ENCODE data around the gene TEX14. TPM values are rescaled to one million over a fixed set of nuclear protein-coding genes. Genes with fewer than 3 reads are reported as not detected.

Gene TEX14
- polyA plus RNA-seq, 1 donor (not counting 4 experiments of a cell fraction or from before 2014, with no cell fraction given): 0.16 TPM

DNA sequence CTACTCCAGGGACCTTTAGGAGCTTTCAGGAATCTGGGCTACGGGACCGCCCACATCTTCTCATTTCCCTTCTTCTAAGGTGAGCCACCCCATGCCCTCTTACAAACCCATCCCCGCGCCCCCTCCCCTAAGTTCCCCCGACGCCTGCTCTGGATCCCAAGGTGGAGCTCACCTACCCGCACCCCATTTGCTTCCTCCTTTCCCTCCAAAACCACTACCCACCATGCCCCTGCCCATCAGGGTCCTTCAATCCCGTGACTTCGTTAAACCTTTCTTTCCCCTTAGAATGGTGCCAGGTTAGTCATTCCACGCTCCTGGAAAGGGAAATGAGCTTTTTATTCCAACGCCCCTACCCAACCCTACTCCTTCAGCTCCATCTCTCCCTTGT is 177.1 kb downstream of the TEX14 start:
- Histone ChIP-seq H3K36me3 (ENCODE audit: control insufficient read depth in 2 of 2, extremely low read depth in 1 of 2, insufficient read depth in 2 of 2, low read length in 2 of 2) (peaks cover 8 to 26% of the 10 kb centered on the region in 2 experiments), H3K9me3 (ENCODE audit: control insufficient read depth, low read depth, low read length) (no peaks in the 10 kb centered on the region), H3K9ac (ENCODE audit: control insufficient read depth, extremely low read depth, insufficient read depth, low read length) (peak overlapping the region; percentile 76), H3K27me3 (ENCODE audit: control insufficient read depth, extremely low read depth, insufficient read depth, low read length) (no peaks in the 10 kb centered on the region), H3K4me2 (ENCODE audit: control insufficient read depth, extremely low read depth, insufficient read depth, low read depth, low read length) (peak overlapping the region; percentile 91), H3K79me2 (ENCODE audit: control insufficient read depth, insufficient read depth, low read length) (peaks cover 3% of the 10 kb centered on the region), H3K4me3 (ENCODE audit: control insufficient read depth in 2 of 3, extremely low read depth in 1 of 3, insufficient read depth in 2 of 3, low read depth in 1 of 3, low read length in 3 of 3) (peak overlapping the region; percentile 71 to 91 (median 79)), H2AFZ (ENCODE audit: control insufficient read depth, low read length) (peak overlapping the region; percentile 61), H3K27ac (ENCODE audit: control insufficient read depth, insufficient read depth, low read length) (no peak overlapping the region), H3K4me1 (ENCODE audit: control insufficient read depth, extremely low read depth, insufficient read depth, low read length) (peaks cover 28% of the 10 kb centered on the region), H4K20me1 (ENCODE audit: control insufficient read depth, extremely low read depth, insufficient read depth, low read length) (no peaks in the 10 kb centered on the region), H3K9me1 (ENCODE audit: control insufficient read depth, extremely low read depth, insufficient read depth, low read length) (no peaks in the 10 kb centered on the region)
- FAIRE-seq (no peak), DNase-seq (ENCODE audit: low read depth, low spot score) (no peak)
- TF ChIP-seq, protein P1, sequence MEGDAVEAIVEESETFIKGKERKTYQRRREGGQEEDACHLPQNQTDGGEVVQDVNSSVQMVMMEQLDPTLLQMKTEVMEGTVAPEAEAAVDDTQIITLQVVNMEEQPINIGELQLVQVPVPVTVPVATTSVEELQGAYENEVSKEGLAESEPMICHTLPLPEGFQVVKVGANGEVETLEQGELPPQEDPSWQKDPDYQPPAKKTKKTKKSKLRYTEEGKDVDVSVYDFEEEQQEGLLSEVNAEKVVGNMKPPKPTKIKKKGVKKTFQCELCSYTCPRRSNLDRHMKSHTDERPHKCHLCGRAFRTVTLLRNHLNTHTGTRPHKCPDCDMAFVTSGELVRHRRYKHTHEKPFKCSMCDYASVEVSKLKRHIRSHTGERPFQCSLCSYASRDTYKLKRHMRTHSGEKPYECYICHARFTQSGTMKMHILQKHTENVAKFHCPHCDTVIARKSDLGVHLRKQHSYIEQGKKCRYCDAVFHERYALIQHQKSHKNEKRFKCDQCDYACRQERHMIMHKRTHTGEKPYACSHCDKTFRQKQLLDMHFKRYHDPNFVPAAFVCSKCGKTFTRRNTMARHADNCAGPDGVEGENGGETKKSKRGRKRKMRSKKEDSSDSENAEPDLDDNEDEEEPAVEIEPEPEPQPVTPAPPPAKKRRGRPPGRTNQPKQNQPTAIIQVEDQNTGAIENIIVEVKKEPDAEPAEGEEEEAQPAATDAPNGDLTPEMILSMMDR (optimal IDR thresholded peaks at IDR 0.05 in 1 of 3, IDR thresholded peaks at IDR 0.05 in 1 of 3, conservative IDR thresholded peaks at IDR 0.05 in 1 of 3; ENCODE audit: extremely low read depth in 1 of 3, insufficient read depth in 2 of 3, low read length in 3 of 3): no peak
- TF ChIP-seq EZH2 (IDR thresholded peaks at IDR 0.05; ENCODE audit: low read length): no peak
- dilution Hi-C loops (cut with MboI; ENCODE audit: extremely low pct_ligation_motif_present, low sequenced_read_pairs): no loop called here

DNA sequence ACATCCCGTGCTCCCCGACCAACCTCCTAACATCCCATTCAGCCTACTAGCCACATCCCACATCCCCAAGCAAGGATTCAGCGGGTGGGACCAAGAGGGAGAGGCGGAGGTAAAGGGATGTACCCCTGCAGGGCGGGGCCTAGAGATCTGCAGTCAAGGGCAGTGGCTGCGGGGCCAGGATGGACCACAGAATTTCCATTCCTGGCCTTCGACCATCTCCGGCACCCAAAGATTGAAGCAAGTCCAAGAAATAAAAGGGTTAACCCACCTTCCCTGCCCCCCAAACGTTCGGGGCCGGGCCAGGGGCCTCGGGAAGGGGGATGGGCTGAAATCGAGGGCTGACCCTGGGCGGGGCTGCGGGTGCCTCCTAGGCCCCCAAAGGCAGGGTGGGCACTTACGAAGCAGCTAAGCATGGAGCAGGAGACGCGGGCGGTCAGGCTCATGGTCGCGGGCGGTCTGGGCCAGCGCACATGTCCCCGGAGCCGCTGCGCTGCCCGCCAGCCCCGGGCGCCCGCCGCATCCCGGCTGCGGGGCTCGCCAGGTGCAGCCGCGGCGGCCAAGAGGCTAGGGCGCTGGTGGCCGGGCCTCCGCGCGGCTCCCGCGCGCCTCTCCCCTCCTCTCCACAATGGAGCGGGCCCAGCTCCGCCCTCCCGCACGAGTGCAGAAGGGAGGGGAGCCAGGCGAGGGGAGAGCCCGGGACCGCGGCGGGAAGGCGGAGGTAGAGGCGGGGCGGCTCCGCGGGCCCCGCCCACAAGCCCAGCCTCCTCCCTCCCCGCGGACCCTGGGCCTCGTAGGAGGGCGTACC is 177.7 kb downstream of the TEX14 start, which contains the start of gene MTMR4:
MTMR4 (minus strand) TSS at position 674 of the 805 bp plus-strand sequence; CDS start at position 443, 231 bp downstream.
- Histone ChIP-seq H3K27me3 (ENCODE audit: control insufficient read depth, extremely low read depth, insufficient read depth, low read length) (no peaks in the 10 kb centered on the region), H3K9me3 (ENCODE audit: control insufficient read depth, low read depth, low read length) (no peaks in the 10 kb centered on the region), H2AFZ (ENCODE audit: control insufficient read depth, low read length) (peak within 1 kb of the TSS; percentile 85), H3K4me1 (ENCODE audit: control insufficient read depth, extremely low read depth, insufficient read depth, low read length) (peaks cover 27% of the 10 kb centered on the region), H3K9ac (ENCODE audit: control insufficient read depth, extremely low read depth, insufficient read depth, low read length) (peak within 1 kb of the TSS; percentile 76), H3K36me3 (ENCODE audit: control insufficient read depth in 2 of 2, extremely low read depth in 1 of 2, insufficient read depth in 2 of 2, low read length in 2 of 2) (peaks cover 8 to 27% of the 10 kb centered on the region in 2 experiments), H3K79me2 (ENCODE audit: control insufficient read depth, insufficient read depth, low read length) (peaks cover 3% of the 10 kb centered on the region), H3K4me2 (ENCODE audit: control insufficient read depth, extremely low read depth, insufficient read depth, low read depth, low read length) (peak within 1 kb of the TSS; percentile 91), H4K20me1 (ENCODE audit: control insufficient read depth, extremely low read depth, insufficient read depth, low read length) (no peaks in the 10 kb centered on the region), H3K9me1 (ENCODE audit: control insufficient read depth, extremely low read depth, insufficient read depth, low read length) (no peaks in the 10 kb centered on the region), H3K4me3 (ENCODE audit: control insufficient read depth in 2 of 3, extremely low read depth in 1 of 3, insufficient read depth in 2 of 3, low read depth in 1 of 3, low read length in 3 of 3) (peak within 1 kb of the TSS; percentile 71 to 91 (median 79)), H3K27ac (ENCODE audit: control insufficient read depth, insufficient read depth, low read length) (peak within 1 kb of the TSS; percentile 39)
- no peak for TF ChIP-seq EZH2 (IDR thresholded peaks at IDR 0.05; ENCODE audit: low read length)
- TF ChIP-seq, protein P1 (optimal IDR thresholded peaks at IDR 0.05 in 1 of 3, IDR thresholded peaks at IDR 0.05 in 1 of 3, conservative IDR thresholded peaks at IDR 0.05 in 1 of 3; ENCODE audit: extremely low read depth in 1 of 3, insufficient read depth in 2 of 3, low read length in 3 of 3): no peak
- dilution Hi-C loops (cut with MboI; ENCODE audit: extremely low pct_ligation_motif_present, low sequenced_read_pairs): no loop called here
- FAIRE-seq: no peak
- no peak for DNase-seq (ENCODE audit: low read depth, low spot score)

All from keratinocyte (primary cell).